HG03575 (cell line): Measurements from ENCODE around the gene POFUT1.
"Not testable (repeated sequence)": the region's sequence is repeated elsewhere in the genome, so short reads cannot be mapped to it uniquely, and the experiment has no call there.

Experiments
- ATAC-seq: cut with Tn5 transposase; IDR thresholded peaks from one replicate; pipeline ENCODE4 v1.9.1; 2021; ENCODE audit not compliant: unreplicated experiment, insufficient number of reproducible peaks, low FRiP score; ENCODE audit errors: extremely low read depth

POFUT1 gene

DNA sequence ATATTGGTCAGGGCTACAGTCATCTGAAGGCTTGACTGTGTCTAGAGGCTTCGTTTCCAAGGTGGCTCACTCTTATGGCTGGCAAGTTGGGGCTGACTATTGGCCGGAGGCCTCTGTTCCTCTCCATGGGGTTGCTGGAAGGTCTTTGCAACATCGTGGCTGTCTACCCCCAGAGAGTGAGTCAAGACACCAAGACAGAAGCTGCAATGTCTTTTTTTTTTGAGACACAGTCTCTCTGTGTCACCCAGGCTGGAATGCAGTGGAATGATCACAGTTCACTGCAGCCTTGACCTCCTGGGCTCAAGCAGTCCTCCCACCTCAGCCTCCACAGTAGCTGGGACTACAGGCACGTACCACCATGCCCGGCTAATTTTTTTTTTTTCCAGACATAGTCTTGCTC, 40.4 kb downstream of the POFUT1 start:
- ATAC-seq = no peak

DNA sequence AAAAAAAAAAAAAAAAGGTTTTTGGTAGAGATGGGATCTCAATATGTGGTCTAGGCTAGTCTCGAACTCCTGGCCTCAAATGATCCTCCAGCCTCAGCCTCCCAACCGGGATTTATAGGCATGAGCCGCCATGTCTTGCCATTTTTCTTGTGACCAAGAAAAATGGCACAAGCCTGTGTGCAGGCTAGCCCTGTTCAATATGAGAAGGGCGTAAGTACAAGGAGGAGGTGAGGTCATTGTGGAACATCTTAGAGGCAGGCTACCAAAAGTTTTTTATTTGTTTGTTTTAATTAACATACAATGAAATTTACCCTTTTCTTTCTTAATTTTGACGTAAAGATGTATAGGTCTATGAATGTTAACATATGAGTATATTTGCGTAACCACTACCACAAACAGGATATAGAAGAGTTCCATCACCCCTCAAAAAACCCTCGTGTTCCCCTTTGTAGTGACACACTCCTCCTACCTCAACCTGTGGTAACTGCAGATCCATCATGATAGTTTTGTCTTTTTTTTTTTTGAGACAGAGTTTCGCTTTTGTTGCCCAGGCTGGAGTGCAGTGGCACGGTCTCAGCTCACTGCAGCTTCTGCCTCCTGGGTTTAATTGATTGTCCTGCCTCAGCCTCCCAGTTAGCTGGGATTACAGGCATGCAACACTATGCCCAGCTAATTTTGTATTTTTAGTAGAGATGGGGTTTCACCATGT, 41.5 kb downstream of the POFUT1 start:
- no peak for ATAC-seq

DNA sequence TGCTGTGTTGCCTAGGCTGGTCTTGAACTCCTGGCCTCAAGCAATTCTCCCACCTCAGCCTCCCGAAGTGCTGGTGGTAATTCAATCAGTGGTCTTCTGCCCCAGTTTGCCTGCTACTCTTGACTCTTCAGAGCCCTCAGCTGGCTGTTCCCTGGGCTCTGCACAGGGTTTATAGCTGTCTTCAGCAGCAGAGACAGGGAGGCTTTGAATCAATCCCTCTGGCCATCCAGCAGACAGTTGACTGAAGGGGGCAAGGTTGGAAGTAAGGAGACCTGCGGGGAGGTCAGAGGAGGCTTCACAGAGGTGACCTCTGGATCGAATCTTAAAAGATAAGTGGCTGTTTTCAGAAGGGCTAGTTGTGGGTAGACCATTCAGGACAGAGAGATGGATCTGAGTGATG, 43.8 kb downstream of the POFUT1 start:
- ATAC-seq = no peak

DNA sequence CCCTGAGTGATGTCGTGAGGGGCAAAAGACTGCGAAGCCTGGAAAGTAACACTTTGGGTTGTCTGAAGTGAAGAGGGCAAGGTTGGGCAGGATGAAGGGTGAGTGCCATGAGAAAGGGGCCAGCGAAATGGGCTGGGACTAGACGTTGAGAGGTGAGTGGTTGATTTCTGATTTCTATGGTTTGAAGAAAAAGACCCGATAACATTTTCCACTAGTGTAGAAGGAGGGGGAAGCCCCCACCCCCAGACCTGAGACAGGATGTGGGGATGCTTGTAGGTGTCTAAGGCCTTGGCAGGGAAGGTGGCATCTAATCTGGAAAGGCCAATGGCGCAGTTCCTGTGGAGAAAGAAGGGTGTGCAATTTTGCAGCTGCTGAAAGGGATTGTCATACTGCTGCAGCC, 44.5 kb downstream of the POFUT1 start:
- ATAC-seq = no peak

DNA sequence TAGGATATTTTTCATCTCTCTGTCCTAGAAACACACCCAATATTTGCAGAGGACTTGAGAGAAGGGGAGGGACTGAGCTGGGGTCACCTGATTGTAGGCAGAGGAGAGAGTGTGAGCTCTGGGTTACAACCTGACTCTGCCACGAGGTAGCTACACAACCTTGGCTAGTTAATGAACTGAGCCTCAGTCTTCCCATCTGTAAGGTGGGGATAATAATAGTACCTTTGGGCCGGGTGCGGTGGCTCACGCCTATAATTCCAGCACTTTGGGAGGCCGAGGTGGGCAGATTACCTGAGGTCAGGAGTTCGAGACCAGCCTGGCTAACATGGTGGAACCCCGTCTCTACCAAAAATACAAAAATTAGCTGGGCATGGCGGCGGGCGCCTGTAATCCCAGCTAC, 53.3 kb downstream of the POFUT1 start:
- not testable (repeated sequence) for ATAC-seq

DNA sequence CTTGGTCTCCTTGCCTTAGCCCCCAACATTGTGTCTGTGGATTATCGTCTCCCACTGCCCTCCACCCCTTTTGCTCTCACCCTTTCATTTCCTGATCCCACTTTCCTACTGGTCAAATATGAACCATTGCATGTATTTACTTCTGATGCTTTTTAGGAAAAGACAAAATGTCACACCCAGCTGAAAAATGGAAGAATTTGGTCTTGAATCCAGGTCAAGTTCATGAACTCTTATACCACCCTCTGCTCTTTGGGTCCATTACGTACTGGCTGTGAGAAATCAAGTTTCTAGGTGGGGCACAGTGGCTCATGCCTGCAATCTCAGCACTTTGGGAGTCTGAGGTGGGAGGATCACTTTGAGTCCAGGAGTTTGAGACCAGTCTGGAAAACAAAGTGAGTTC, 54.0 kb downstream of the POFUT1 start:
- no peak for ATAC-seq

DNA sequence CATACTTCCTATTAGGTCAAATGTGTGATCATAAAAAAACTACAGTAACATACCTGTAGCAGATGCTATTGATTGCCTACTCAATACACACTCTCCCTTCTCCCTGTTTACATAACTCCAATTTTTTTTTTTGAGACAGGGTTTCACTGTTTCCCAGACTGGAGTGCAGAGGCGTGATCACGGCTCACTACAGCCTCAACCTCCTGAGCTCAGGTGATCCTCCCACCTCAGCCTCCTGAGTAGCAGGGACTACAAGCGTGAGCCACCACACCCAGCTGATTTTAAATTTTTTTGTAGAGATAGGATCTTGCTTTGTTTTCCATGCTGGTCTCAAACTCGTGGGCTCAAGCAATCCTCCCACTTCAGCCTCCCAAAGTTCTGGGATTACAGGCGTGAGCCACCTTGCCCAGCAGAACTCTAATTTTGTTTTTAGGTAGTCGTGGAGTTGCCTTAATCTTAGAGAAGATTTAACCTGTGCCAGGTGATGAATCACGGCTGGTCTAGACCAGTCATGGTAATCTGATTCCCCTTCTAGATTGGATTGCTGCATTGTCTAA, 55.8 kb downstream of the POFUT1 start:
- no peak for ATAC-seq

DNA sequence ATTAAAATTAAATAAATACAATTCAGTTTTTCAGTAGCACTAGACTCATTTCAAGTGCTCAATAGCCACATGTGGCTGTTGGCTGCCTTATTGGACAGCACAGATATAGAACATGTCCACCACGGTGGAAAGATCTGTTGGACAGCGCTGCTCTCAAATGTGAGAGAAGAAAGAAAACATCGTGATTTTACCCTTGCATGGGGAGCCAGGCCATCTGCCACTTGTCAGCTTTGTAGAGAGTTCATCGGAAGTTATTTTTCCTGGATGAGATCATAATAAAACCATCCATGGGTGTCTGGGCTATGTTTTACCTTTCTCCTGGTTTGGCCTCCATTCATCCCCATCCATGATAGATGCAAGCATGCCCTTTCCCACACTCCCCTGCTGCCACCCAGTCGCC, 63.9 kb downstream of the POFUT1 start:
- ATAC-seq = no peak

DNA sequence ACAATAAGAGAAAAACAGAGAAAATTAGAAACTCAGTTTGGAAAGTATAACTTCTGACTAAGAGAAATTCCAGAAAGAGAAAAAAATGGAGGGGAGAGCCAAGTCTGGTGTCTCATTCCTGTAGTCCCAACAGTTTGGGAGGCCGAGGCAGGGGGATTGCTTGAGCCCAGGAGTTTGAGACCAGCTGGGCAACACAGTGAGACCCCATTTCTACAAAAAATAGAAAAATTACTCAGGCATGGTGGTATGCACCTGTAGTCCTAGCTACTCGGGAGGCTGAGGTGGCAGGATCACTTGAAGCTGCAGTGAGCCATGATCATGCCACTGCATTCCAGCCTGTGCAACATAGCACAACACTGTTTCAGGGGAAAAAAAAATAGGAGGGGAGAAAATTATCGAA, 66.7 kb downstream of the POFUT1 start:
- ATAC-seq = no peak

DNA sequence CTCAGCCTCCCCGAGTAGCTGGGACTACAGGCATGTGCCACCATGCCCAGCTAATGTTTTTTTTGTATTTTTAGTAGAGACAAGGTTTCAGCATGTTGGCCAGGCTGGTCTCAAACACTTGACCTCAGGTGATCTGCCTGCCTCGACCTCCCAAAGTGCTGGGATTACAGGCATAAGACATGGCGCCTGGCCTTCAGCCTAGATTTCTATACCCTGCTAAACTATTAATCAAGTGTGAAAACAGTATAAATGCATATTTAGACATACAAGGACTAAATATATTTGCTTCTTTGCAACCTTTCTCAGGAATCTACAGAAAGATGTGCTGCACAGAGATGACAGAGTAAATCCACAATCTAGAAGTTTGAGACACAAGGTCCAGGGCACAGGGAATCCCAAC, 67.5 kb downstream of the POFUT1 start:
- ATAC-seq = not testable (repeated sequence)

DNA sequence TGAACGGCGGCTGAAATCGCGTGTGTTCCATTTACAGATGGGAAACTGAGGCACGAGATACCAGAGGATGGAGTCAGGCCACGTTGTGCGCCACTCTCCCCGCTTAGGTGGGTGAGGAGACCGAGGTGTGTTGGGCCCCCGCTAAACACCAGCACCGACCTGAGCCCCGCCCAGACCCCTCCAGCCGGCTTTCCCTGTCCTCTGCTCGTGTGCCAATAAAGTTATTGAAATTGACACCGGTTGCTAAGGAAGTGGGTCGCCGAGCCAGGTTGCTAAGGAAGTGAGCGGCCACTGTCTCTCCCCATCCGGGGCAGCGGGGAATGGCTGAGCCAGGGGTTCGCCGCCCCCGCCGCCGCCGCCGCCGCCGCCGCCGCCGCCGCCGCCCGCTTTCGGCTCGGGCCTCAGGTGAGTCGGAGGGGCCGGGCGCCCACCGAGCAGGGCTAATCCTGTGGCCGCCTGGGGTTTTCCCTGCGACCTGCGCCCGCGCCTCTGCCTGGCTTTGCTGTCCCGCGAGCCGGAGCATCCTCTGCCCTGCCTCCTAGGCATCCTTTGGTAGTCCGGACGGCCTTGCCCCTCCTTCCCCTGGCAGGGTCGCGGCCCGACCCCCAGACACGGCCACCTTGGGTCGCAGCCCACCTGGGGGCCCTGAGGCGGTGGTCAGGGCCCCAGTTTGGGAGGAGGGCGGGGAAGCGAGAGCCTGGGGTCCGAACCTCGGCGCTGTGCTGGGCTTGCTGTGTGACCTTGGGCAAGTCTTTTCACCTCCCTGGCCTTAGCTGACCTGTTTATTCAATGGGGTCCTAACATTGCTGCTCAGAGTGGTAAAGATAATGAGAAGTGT, 69.9 kb downstream of the POFUT1 start, which contains the start of gene KIF3B:
KIF3B (plus strand) TSS at position 291 of the 838 bp plus-strand sequence. CDS start 32,127 bp downstream, outside the sequence.
- no peak for ATAC-seq

DNA sequence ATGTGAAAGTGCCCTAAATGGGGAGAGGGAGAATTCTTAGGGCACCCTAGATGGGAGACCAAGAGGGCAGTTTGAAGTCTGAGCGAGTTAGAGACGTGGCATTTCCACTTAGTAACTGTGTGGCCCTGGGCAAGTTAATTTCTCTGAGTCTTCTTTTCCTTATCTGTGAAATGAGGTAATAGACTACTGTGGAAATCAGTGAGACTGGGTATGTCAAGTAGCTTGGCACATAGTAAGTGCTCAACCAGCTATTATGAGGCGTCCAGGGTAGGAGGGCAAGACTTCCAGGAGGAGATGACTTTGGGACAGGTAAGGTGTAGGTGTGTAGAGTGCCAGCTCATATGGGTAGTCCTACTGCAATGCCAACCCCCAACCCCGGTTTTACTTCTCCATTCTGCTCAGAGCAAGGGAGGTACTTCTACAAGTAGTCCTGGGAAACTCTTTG, 70.5 kb downstream of the POFUT1 start:
- ATAC-seq = no peak

DNA sequence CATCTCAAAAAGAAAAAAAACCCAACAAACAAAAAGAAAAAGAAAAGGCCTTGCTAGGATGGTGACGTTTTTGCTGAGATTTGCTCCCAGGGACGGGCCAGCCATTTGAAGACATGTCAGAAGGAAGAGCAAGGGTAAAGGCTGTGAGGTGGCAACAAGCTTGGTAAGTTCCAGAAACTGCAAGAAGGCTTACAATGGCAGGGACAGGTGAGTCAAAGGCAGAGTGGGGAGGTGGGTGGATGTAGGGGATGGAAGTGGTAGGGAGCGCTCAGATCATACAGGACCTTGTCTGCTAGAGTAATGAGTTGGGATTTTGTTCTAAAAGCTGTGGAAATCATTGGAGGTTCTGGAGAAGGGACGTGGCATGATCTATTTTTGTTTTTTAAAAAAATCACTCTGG, 74.0 kb downstream of the POFUT1 start:
- no peak for ATAC-seq

DNA sequence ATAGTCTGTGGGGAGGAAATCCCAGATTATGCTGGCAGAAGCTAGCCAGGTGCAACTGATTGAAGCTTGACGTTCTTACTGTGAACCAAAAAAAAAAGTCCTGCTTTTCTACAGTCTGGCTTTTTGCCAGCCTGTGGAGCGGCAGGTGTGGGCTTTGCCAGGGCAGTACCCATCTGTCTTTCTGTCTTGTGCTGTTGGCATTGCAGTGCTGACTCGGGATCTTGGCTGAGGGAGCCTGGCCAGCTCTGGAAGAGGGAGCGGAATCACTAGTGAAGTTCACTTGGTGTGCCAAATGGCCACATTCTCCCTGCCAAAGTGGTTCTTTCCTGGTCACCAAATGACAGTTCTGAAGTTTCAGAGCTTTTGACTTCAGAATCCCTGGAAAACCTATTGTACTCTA, 74.8 kb downstream of the POFUT1 start:
- ATAC-seq = no peak

DNA sequence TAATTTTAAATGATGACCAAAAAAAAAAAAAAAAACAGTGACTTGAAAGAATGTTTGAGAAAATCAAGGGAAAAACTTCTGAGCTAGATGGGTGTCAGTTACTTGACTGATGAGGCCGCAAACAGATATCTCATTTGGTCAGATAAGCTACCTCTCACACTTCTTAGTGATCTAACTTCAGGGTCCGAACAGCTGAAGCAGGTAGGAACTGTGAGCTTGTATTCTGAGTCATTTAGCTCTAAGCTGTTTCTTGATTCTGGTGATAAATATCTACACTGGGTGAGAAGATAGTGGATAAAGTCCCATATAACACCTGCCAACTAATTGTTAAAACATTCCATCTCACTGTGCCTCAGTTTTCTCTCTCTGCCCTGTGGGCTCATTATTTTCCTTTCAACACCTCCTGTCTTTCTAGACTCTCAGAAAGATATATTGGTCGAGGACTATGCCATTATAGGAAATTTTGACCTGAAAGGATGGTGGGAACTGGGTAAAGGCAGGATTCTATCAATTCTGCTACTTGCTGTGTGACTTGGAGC, 77.5 kb downstream of the POFUT1 start:
- no peak for ATAC-seq

DNA sequence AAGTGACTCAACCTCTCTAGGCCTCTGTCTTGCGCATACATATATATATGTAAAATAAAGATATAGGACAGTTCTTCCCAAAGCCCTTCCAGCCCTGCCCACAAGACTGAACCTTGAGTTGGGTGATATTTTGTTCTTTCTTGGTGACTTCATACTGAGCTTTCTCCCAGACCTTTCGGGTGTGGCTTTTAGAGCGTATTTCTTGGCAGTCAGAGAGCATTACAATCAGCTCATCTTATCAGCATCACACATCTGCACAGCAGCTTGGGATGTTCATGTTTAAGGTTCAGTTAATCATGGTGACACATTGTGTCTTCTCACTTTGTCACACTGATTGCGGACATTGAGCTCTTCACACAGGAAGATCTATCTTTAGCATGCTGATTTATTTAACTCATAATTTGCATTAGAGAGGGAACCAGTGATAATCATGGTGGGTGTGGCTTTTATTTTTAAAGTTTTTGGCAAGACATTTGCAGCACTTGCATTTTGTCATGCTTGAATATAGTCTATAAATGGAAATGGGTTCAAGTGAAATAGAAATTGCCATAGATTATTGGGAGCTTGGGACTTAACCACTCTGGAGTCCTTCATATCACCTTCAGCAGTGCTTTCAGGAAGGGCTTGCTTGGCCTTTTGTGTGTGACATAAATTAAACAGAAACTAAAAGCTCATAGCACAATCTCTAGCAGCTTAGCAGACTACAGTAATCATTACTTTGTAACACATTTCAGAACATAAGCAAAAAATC, 78.1 kb downstream of the POFUT1 start:
- ATAC-seq = no peak

DNA sequence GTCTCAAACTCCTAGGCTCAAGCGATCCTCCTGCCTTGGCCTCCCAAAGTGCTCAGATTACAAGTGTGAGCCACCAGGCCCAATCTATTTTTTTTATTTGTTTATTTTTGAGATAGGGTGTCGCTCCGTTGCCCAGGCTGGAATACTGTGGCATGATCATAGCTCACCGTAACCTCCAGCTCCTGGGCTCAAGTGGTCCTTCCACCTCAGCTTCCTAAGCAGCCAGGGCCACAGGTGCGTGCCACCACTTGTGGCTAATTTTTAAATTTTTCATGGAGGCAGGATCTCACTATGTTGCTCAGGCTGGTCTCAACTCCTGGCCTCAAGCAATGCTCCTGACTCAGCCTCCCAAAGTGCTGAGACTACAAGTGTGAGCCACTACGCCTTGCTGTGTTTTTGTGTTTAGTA, 79.6 kb downstream of the POFUT1 start:
- ATAC-seq = no peak
